CD4-positive, alpha-beta T cell treated with Interferon alpha-2 for 1 hour (primary cell): ENCODE data around the gene GREB1.

ENCODE experiments used
- DNase-seq, 2 donors: peaks; one replicate each; pipeline ENCODE4 v3.0.0-alpha.2; 2020 to 2022

Gene GREB1

GRCh38 chr2:11562476-11562875 is 28.6 kb downstream of the GREB1 start:
- no peak for DNase-seq

- no peak for DNase-seq
Observed at GRCh38 chr2:11563784-11564666, 30.2 kb downstream of the GREB1 start.

GRCh38 chr2:11564816-11565567 is 31.1 kb downstream of the GREB1 start:
- no peak for DNase-seq

- no peak for DNase-seq
Observed at GRCh38 chr2:11566383-11566782, 32.5 kb downstream of the GREB1 start.

GRCh38 chr2:11567631-11568031 is 33.8 kb downstream of the GREB1 start:
- no peak for DNase-seq

- no peak for DNase-seq
Observed at GRCh38 chr2:11568436-11568835, 34.6 kb downstream of the GREB1 start.

- no peak for DNase-seq
Observed at GRCh38 chr2:11569636-11570035, 35.8 kb downstream of the GREB1 start.

- DNase-seq, result no peak
Observed at GRCh38 chr2:11571170-11571569, 37.3 kb downstream of the GREB1 start.

- no peak for DNase-seq
Observed at GRCh38 chr2:11572996-11573395, 39.2 kb downstream of the GREB1 start.

- no peak for DNase-seq
Observed at GRCh38 chr2:11573418-11574175, 39.8 kb downstream of the GREB1 start.

GRCh38 chr2:11574176-11575046 is 40.6 kb downstream of the GREB1 start:
- DNase-seq, result no peak

- DNase-seq, result no peak
Observed at GRCh38 chr2:11576398-11576797, 42.6 kb downstream of the GREB1 start.

- no peak for DNase-seq
Observed at GRCh38 chr2:11577101-11577883, 43.4 kb downstream of the GREB1 start.

- no peak for DNase-seq
Observed at GRCh38 chr2:11578081-11578948, 44.5 kb downstream of the GREB1 start.

GRCh38 chr2:11578986-11579774 is 45.3 kb downstream of the GREB1 start:
- no peak for DNase-seq

GRCh38 chr2:11579867-11580659 is 46.2 kb downstream of the GREB1 start:
- DNase-seq, result no peak

GRCh38 chr2:11580697-11581096 is 46.9 kb downstream of the GREB1 start:
- no peak for DNase-seq

GRCh38 chr2:11581124-11581796 is 47.4 kb downstream of the GREB1 start:
- no peak for DNase-seq
